GM19328 (cell line): ENCODE measurements around the gene ITGB5.

Experiments
- ATAC-seq: cut with Tn5 transposase; IDR thresholded peaks from one replicate; pipeline ENCODE4 v1.9.1; 2021; ENCODE audit warnings: mild to moderate bottlenecking, moderate library complexity; ENCODE audit not compliant: unreplicated experiment

ITGB5 gene

GRCh38 chr3:124867511-124867910, 19.7 kb downstream of the ITGB5 start:
- no peak for ATAC-seq

- no peak for ATAC-seq
Measured at GRCh38 chr3:124862006-124862405, 25.2 kb downstream of the ITGB5 start.

GRCh38 chr3:124861041-124861440, 26.1 kb downstream of the ITGB5 start:
- no peak for ATAC-seq

GRCh38 chr3:124860599-124860998, 26.6 kb downstream of the ITGB5 start:
- no peak for ATAC-seq

GRCh38 chr3:124859025-124859424, 28.1 kb downstream of the ITGB5 start:
- no peak for ATAC-seq

- no peak for ATAC-seq
Measured at GRCh38 chr3:124858275-124858674, 28.9 kb downstream of the ITGB5 start.

GRCh38 chr3:124856677-124857076, 30.5 kb downstream of the ITGB5 start:
- ATAC-seq: no peak

- no peak for ATAC-seq
Measured at GRCh38 chr3:124854009-124854408, 33.2 kb downstream of the ITGB5 start.

- no peak for ATAC-seq
Measured at GRCh38 chr3:124853446-124853845, 33.7 kb downstream of the ITGB5 start.

- ATAC-seq: no peak
Measured at GRCh38 chr3:124851905-124852304, 35.3 kb downstream of the ITGB5 start.

- ATAC-seq: no peak
Measured at GRCh38 chr3:124851136-124851535, 36.0 kb downstream of the ITGB5 start.

GRCh38 chr3:124850633-124851032, 36.5 kb downstream of the ITGB5 start:
- ATAC-seq: no peak

GRCh38 chr3:124850212-124850611, 37.0 kb downstream of the ITGB5 start:
- ATAC-seq: no peak

- no peak for ATAC-seq
Measured at GRCh38 chr3:124848300-124848699, 38.9 kb downstream of the ITGB5 start.

GRCh38 chr3:124847863-124848262, 39.3 kb downstream of the ITGB5 start:
- no peak for ATAC-seq

GRCh38 chr3:124847051-124847450, 40.1 kb downstream of the ITGB5 start:
- ATAC-seq: no peak

- ATAC-seq: no peak
Measured at GRCh38 chr3:124846189-124846588, 41.0 kb downstream of the ITGB5 start.

- ATAC-seq: no peak
Measured at GRCh38 chr3:124845406-124845805, 41.8 kb downstream of the ITGB5 start.

- ATAC-seq: no peak
Measured at GRCh38 chr3:124843506-124844177, 43.5 kb downstream of the ITGB5 start.

- no peak for ATAC-seq
Measured at GRCh38 chr3:124843047-124843446, 44.1 kb downstream of the ITGB5 start.

- ATAC-seq: no peak
Measured at GRCh38 chr3:124841517-124841916, 45.6 kb downstream of the ITGB5 start.

- no peak for ATAC-seq
Measured at GRCh38 chr3:124840331-124840730, 46.8 kb downstream of the ITGB5 start.

- ATAC-seq: no peak
Measured at GRCh38 chr3:124839896-124840295, 47.3 kb downstream of the ITGB5 start.
